SJCRH30 (cell line): ENCODE data around the gene PTPRCAP. TPM values are rescaled to one million over a fixed set of nuclear protein-coding genes. Genes with fewer than 3 reads are reported as not detected.
"Not testable (repeated sequence)": the region's sequence is repeated elsewhere in the genome, so short reads cannot be mapped to it uniquely, and the experiment has no call there.

Experiments used
- DNase-seq, 2 experiments: peaks; one replicate each; pipeline ENCODE4 v3.0.0-alpha.2; 2015 to 2020
- H3K27ac ChIP-seq: fragments of 250-450 bp; sonication (Bioruptor Pico); 2 replicates; pipeline ENCODE4 v1.5.1; 2020; ENCODE audit warnings: mild to moderate bottlenecking, moderate library complexity
- H3K27me3 ChIP-seq: fragments of 250-450 bp; sonication (Bioruptor Pico); 2 replicates; pipeline ENCODE4 v1.5.1; 2020; ENCODE audit warnings: mild to moderate bottlenecking, moderate library complexity
- H3K36me3 ChIP-seq: fragments of 250-450 bp; sonication (Bioruptor Pico); 2 replicates; pipeline ENCODE4 v1.5.1; 2020; ENCODE audit warnings: mild to moderate bottlenecking, moderate library complexity
- H3K4me1 ChIP-seq: fragments of 250-450 bp; sonication (Bioruptor Pico); 2 replicates; pipeline ENCODE4 v1.5.1; 2020; ENCODE audit warnings: mild to moderate bottlenecking, moderate library complexity
- H3K4me3 ChIP-seq: fragments of 250-450 bp; sonication (Bioruptor Pico); 2 replicates; pipeline ENCODE4 v1.5.1; 2020; ENCODE audit warnings: mild to moderate bottlenecking, moderate library complexity
- H3K9me3 ChIP-seq: fragments of 250-450 bp; sonication (Bioruptor Pico); replicated peaks from 2 replicates; pipeline ENCODE4 v1.5.1; 2020; ENCODE audit warnings: mild to moderate bottlenecking, moderate library complexity
- total RNA-seq: library from RNA; depleted of rRNA; stranded (reverse); fragments of >200 nt; shearing (Covaris generic); gene quantifications from 2 replicates; pipeline ENCODE4 v1.2.3, GENCODE V29; 2014

PTPRCAP gene
- total RNA-seq, 1 experiment from 2014 or later: 1.1 TPM

GRCh38 chr11:67406420-67406968, 31.0 kb downstream of the PTPRCAP start:
- peaks cover 33% of the 10 kb centered on the region for H3K27me3 ChIP-seq
- peaks cover 6% of the 10 kb centered on the region; the same call in 1 of the 2 replicates for H3K4me1 ChIP-seq
- H3K36me3 ChIP-seq: no peaks in the 10 kb centered on the region
- DNase-seq: no peak
- H3K4me3 ChIP-seq: no peak overlapping the region
- H3K27ac ChIP-seq: no peak overlapping the region
- H3K9me3 ChIP-seq: no peaks in the 10 kb centered on the region

DNA sequence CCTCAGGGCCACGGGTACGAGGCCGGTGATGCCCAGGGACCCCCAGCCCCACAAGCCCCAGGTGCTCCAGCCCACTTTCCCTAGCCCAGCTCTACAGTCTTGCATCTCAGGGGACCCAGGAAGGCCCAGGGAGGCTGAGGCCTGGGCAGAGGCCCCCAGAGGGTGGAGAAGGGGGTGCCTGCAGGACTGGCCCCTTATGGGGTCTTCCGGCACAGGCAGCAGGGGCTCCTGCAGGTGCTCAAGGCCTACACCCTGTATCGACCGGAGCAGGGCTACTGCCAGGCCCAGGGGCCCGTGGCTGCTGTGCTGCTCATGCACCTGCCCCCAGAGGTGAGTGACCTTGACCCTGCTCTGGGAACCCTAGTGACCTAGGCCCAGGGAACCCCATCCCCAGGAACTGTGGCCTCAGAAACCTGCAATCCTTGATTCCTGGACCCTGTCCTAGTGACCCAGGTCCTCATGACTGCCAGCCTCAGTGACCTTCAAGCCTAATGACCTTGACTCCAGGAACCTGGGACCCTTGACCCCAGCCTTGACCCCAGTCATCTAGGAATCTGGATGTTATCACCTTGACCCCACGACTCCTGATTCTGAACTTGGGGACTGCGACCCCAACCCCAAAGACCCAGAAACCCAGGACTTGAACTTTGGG, 31.7 kb downstream of the PTPRCAP start:
- Histone ChIP-seq H3K9me3 (no peaks in the 10 kb centered on the region), H3K36me3 (no peaks in the 10 kb centered on the region)

DNA sequence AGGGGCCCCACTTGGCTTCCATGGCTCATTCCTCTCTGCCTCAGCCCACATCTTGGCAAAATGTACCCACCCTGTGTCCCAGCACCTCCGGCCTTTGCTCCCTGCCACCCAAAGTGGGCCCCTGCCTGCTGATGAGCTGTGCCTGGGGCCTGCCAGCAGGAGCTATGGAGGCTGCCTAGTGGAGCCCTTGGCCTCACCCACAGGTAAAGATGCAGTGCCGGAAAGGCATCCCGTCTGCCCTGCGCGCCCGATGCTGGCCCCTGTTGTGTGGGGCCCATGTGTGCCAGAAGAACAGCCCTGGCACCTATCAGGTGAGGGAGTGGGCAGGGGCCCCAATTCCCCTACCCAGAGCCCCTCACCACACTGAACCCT, 32.3 kb downstream of the PTPRCAP start:
- Histone ChIP-seq H3K27me3 (peaks cover 26% of the 10 kb centered on the region), H3K9me3 (no peaks in the 10 kb centered on the region), H3K27ac (no peak overlapping the region), H3K4me3 (no peak overlapping the region), H3K4me1 (peaks cover 7% of the 10 kb centered on the region; the same call in 1 of the 2 replicates), H3K36me3 (no peaks in the 10 kb centered on the region; the same call in 1 of the 2 replicates)
- no peak for DNase-seq

More for the DNA sequence above, 31.7 kb downstream of the PTPRCAP start:
- Histone ChIP-seq H3K4me1 (peaks cover 6% of the 10 kb centered on the region; the same call in 1 of the 2 replicates), H3K27me3 (peaks cover 32% of the 10 kb centered on the region), H3K4me3 (no peak overlapping the region), H3K27ac (no peak overlapping the region)
- no peak for DNase-seq

DNA sequence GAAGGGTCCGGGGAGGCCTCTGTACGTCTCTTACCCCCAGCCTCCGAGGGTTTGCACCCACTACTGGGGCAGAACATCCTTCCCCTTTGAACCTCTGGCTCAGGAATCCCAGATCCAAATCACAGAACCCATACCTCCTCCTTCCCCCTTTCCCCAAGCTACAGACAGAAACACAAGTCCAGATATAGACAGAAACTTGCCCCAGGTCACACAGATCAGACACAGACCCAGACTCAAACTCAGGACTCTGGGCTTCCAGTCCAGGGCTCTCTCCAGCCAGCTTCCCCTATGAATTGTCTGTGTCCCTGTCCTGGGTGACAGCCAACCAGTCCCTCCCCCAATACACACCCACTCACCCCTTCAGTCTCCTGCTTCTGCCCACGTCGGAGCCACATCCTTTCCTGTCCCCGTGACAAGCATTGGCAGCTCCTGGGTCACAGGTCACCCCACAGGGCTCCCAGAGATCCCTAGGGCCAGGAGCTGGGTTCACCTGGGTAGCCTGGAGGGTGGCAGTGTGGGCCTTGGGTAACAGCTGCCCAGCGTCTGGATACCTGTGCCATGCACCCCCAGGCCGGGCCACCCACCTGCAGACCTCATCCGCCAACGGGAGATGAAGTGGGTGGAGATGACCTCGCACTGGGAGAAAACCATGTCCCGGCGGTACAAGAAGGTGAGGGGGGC, 32.8 kb downstream of the PTPRCAP start:
- no peak overlapping the region for H3K4me3 ChIP-seq
- no peak for DNase-seq

DNA sequence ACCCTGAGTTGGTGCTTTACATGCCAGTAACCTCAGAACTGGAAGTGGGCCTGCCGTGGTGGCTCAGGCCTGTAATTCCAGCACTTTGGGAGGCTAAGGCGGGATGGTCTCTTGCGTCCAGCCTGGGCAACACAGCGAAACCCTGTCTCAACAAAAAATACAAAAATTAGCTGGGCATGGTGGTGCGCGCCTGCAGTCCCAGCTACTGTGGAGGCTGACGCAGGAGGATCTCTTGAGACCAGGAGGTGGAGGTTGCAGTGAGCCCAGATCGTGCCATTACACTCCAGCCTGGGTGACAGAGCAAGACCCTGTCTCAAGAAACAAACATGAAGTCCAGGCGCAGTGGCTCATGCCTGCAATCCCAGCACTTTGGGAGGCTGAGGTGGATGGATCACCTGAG, 34.4 kb downstream of the PTPRCAP start:
- not testable (repeated sequence) for H3K4me1 ChIP-seq

More for the DNA sequence above, 32.8 kb downstream of the PTPRCAP start:
- Histone ChIP-seq H3K9me3 (no peaks in the 10 kb centered on the region), H3K27ac (no peak overlapping the region), H3K36me3 (peaks cover under 1% of the 10 kb centered on the region), H3K27me3 (peaks cover 21% of the 10 kb centered on the region), H3K4me1 (peaks cover 7% of the 10 kb centered on the region; the same call in 1 of the 2 replicates)

GRCh38 chr11:67402192-67402839, 35.2 kb downstream of the PTPRCAP start:
- Histone ChIP-seq H3K4me3 (peak overlapping the region; percentile 78), H3K27ac (peak overlapping the region; percentile 35; the same call in 1 of the 2 replicates), H3K36me3 (peaks cover 13% of the 10 kb centered on the region)
- DNase-seq, H3K27me3 ChIP-seq, H3K4me1 ChIP-seq, H3K9me3 ChIP-seq: not testable (repeated sequence)

More for the DNA sequence above, 34.4 kb downstream of the PTPRCAP start:
- H3K27ac ChIP-seq, H3K4me3 ChIP-seq, H3K27me3 ChIP-seq, DNase-seq, H3K36me3 ChIP-seq, H3K9me3 ChIP-seq: not testable (repeated sequence)

DNA sequence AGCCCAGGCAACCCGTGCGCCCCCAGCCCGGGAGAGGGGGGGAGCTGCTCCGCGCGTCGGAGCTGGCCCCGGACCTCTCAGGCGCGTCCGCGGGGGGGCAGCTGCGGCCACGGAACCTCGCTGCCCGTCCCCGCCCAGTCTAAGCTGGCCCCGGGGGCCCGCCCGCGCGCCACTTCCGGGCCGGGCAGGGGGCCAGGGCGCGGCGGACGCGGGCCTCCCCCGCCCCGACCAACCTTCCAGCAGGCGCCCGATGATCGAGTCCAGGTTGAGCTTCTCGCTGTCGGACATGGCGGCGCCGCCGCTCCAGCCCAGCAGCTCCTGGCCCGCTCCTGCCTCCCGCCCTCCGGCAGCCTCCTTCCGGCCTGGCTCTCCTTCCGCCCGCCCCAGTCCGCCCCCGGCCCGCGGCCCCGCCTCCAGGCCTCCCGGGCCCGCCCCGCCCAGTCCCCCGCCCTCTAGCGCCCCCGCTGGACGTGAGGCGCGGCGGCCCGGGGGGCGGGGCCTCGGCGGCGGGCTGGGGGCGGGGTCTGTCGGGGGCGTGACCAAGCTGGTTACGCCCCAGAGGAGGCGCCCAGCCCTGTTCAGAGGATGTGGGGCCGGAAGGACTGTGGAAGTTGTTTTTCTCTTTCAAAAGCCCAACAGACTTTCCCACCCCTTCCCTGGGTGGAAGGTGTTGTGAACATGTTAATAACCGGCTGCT, 35.8 kb downstream of the PTPRCAP start, which contains the start of gene PPP1CA:
TSS of gene PPP1CA (minus strand) at position 364 of the 697 bp plus-strand sequence. CDS start at position 288, 76 bp downstream.
- H3K4me1 ChIP-seq: peaks cover 5% of the 10 kb centered on the region; the same call in 1 of the 2 replicates
- peak within 1 kb of the TSS; percentile 70 for H3K27ac ChIP-seq
- peak within 1 kb of the TSS; percentile 78 for H3K4me3 ChIP-seq
- peaks cover 14% of the 10 kb centered on the region for H3K36me3 ChIP-seq
- peak; percentile 89 to 90 for DNase-seq
- H3K27me3 ChIP-seq: no peaks in the 10 kb centered on the region
- no peaks in the 10 kb centered on the region for H3K9me3 ChIP-seq

GRCh38 chr11:67400942-67401494, 36.5 kb downstream of the PTPRCAP start:
- H3K27ac ChIP-seq: peak overlapping the region; percentile 70
- H3K9me3 ChIP-seq: no peaks in the 10 kb centered on the region
- H3K4me3 ChIP-seq: peak overlapping the region; percentile 78
- H3K4me1 ChIP-seq: peaks cover 5% of the 10 kb centered on the region; the same call in 1 of the 2 replicates
- peak in 1 of 2 experiments; percentile 53 for DNase-seq
- peaks cover 14% of the 10 kb centered on the region for H3K36me3 ChIP-seq
- H3K27me3 ChIP-seq: no peaks in the 10 kb centered on the region

DNA sequence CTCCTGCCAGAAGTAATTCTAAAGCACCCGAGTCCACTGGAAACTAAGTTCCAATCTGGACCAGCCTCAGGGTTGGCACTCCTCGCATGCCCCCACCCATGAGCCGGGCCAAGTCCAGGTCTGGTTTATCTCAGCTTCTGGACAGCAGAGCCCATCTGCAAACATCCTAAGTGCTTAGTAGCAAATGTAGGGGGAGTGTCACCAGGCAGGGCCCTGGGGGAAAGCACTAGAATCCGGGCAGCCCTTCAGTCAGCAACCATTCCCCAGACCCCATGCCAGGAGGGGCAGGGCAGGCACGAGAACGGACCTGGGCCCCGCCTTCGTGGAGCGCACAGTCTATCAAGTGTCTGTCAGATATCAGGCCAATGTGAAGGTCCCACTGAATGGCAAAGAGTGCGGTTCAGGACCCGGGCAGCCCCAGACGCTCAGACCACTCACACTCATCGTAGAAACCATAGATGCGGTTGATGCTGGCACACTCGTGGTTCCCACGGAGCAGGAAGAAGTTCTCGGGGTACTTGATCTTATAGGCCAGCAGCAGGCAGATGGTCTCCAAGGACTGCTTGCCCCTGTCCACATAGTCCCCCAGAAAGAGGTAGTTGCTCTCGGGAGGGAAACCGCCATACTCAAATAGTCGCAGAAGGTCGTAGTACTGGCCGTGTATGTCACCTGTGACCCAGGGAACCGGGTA, 37.1 kb downstream of the PTPRCAP start:
- H3K27ac ChIP-seq: peak overlapping the region; percentile 70
- H3K4me3 ChIP-seq: peak overlapping the region; percentile 78
- no peaks in the 10 kb centered on the region for H3K9me3 ChIP-seq
- peaks cover 18% of the 10 kb centered on the region for H3K36me3 ChIP-seq
- peaks cover 5% of the 10 kb centered on the region; the same call in 1 of the 2 replicates for H3K4me1 ChIP-seq
- DNase-seq: no peak
- no peaks in the 10 kb centered on the region for H3K27me3 ChIP-seq

DNA sequence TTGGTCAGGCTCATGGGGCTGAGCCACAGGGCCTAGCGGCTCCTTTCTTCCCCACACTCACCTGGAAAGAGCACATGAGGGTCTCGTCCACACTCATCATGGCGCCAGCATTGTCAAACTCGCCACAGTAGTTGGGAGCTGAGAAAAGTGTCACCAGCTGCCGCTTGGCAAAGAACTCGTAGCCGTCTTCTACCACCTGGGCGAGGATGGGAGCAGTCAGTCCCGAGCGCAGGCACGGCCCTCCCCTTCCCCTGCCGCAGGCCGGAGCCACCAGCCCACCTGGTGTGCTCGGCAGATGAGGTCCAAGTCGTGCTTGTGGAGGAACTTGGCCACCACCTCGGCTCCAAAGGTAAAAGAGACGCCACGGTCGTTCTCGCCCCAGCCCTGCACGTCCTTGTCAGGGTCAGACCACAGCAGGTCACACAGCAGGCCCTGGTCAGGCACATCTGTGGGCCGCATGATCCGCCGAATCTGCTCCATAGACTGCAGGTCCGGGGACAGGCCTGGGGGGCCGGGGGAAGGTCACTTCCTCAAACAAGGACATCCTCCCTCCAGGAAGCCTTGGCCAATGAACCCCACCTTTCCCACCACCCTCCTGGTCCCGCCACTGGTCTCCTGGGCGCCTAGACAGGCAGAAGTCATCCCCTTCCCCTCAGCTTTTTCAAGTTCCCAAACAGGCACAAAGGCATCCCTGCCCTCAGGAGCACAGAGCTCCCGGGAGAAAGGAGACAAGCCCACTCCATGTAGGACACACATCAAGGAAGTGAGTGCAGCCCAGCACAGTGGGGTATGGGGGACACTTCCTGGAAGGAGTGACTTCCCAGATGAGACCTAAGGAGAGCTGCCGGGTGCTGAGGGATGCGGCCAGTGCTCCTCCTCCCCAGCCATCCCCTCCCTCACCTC, 38.6 kb downstream of the PTPRCAP start:
- no peak for DNase-seq
- Histone ChIP-seq H3K27me3 (no peaks in the 10 kb centered on the region), H3K4me1 (peaks cover 5% of the 10 kb centered on the region; the same call in 1 of the 2 replicates), H3K27ac (no peak overlapping the region), H3K36me3 (peaks cover 18% of the 10 kb centered on the region), H3K4me3 (no peak overlapping the region), H3K9me3 (no peaks in the 10 kb centered on the region)

- Histone ChIP-seq H3K4me1 (peaks cover 5% of the 10 kb centered on the region; the same call in 1 of the 2 replicates), H3K27me3 (no peaks in the 10 kb centered on the region), H3K9me3 (no peaks in the 10 kb centered on the region), H3K4me3 (no peak overlapping the region), H3K36me3 (peaks cover 18% of the 10 kb centered on the region), H3K27ac (no peak overlapping the region)
- no peak for DNase-seq
These were observed 39.4 kb downstream of the PTPRCAP start for GRCh38 chr11:67397986-67398660.

DNA sequence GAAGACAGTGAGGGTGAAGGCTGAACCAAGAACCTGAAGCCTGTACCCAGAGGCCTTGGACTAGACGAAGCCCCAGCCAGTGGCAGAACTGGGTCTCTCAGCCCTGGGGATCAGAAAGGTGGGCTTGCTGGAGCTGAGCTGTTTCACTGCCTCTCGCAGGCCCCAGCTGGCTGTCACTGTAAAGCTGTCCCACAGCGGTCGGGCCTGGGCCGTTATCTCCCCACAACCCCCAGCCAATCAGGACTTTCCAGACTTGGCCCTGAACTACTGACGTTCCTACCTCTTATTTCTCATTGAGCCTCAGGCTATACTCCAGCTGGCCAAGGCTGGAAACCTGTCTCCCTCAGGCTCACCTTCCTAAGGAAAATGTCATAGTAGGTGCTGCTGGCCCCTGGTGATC, 39.9 kb downstream of the PTPRCAP start:
- DNase-seq: no peak
- H3K4me3 ChIP-seq: no peak overlapping the region
- H3K36me3 ChIP-seq: peaks cover 18% of the 10 kb centered on the region
- H3K4me1 ChIP-seq: peaks cover 4% of the 10 kb centered on the region; the same call in 1 of the 2 replicates
- no peaks in the 10 kb centered on the region for H3K9me3 ChIP-seq
- H3K27me3 ChIP-seq: no peaks in the 10 kb centered on the region
- H3K27ac ChIP-seq: no peak overlapping the region
